Liver (tissue), 3 donors: ENCODE results near the gene EMX1.

ENCODE experiments used
- MAX ChIP-seq: IDR thresholded peaks from 2 replicates; pipeline ENCODE4 v1.6.1; 2016; ENCODE audit warnings: antibody characterized with exemption
- RAD21 ChIP-seq, 2 donors: IDR thresholded peaks; 2 replicates each; pipeline ENCODE4 v1.6.1; 2016; ENCODE audit warnings: antibody characterized with exemption in 2 of 2, mild to moderate bottlenecking in 2 of 2
- TAF1 ChIP-seq: conservative IDR thresholded peaks from 2 replicates; pipeline ENCODE4 v1.6.1; 2016; ENCODE audit warnings: antibody characterized with exemption, mild to moderate bottlenecking
- YY1 ChIP-seq: IDR thresholded peaks from 2 replicates; pipeline ENCODE4 v1.6.1; 2016; ENCODE audit warnings: antibody characterized with exemption, mild to moderate bottlenecking
- TF ChIP-seq, protein P1 (sequence below): fragments of 150-350 bp; IDR thresholded peaks from 2 replicates; pipeline ENCODE4 v1.5.1; 2017; ENCODE audit warnings: improper control_type of control experiment, low read depth, low read length; ENCODE audit not compliant: missing input control
- TF ChIP-seq, protein P2 (sequence below): IDR thresholded peaks from 2 replicates; pipeline ENCODE4 v1.6.1; 2016; ENCODE audit warnings: antibody characterized with exemption
- donor health status: healthy.
- donor health status: healthy.

DNA sequence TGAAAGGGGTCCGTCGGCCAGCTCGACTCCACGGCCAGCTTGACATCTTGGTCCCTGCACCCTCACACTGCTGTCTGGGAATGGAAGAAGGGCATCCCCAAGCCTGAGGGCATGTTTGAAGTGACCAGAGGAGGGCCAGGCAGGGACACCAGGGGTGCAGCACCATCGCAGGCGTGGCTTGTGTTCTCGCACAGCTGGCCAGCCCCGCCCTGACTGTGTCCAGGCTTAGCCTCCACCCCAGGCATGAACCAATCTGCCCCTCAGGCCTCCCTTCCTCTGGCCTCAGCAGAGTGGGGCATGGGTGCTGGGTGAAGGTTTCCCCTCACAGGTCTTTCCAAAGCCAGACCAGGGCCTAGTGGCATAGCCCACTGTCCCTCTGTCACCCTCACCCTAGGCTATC lies 25.0 kb downstream of the EMX1 start:
- TF ChIP-seq, protein P1, sequence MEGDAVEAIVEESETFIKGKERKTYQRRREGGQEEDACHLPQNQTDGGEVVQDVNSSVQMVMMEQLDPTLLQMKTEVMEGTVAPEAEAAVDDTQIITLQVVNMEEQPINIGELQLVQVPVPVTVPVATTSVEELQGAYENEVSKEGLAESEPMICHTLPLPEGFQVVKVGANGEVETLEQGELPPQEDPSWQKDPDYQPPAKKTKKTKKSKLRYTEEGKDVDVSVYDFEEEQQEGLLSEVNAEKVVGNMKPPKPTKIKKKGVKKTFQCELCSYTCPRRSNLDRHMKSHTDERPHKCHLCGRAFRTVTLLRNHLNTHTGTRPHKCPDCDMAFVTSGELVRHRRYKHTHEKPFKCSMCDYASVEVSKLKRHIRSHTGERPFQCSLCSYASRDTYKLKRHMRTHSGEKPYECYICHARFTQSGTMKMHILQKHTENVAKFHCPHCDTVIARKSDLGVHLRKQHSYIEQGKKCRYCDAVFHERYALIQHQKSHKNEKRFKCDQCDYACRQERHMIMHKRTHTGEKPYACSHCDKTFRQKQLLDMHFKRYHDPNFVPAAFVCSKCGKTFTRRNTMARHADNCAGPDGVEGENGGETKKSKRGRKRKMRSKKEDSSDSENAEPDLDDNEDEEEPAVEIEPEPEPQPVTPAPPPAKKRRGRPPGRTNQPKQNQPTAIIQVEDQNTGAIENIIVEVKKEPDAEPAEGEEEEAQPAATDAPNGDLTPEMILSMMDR = no peak
- TF ChIP-seq RAD21 (IDR thresholded peaks at IDR 0.05) (no peak), YY1 (no peak), TAF1 (no peak), MAX (no peak)
- TF ChIP-seq, protein P2, sequence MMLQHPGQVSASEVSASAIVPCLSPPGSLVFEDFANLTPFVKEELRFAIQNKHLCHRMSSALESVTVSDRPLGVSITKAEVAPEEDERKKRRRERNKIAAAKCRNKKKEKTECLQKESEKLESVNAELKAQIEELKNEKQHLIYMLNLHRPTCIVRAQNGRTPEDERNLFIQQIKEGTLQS = no peak
